ENCODE data around the gene ZNF497.
"Not testable (repeated sequence)": the region's sequence is repeated elsewhere in the genome, so short reads cannot be mapped to it uniquely, and the experiment has no call there.

The ZNF497 gene

DNA sequence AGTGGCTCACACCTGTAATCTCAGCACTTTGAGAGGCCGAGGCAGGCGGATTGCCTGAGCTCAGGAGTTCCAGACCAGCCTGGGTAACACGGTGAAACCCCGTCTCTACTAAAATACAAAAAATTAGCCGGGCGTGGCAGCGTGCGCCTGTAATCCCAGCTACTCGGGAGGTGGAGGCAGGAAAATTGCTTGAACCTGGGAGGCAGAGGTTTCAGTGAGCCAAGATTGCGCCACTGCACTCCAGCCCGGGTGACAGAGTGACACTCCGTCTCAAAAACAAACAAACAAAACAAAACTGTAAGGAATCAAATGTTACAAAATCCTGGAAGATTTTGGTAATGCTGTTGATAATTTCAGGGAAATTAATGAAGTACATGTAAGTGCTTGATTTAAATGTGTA is 14.5 kb downstream of the ZNF497 start:
- Mint-ChIP-seq H3K4me3 (peak overlapping the region; percentile 93 to 94), H3K27ac (peak overlapping the region in 1 of 2 donors; percentile 89), H3K4me1 (peaks cover 44% of the 10 kb centered on the region)
- H3K27me3 Mint-ChIP-seq, DNase-seq, H3K9me3 Mint-ChIP-seq: not testable (repeated sequence)
- ATAC-seq, result peak; percentile 6

DNA sequence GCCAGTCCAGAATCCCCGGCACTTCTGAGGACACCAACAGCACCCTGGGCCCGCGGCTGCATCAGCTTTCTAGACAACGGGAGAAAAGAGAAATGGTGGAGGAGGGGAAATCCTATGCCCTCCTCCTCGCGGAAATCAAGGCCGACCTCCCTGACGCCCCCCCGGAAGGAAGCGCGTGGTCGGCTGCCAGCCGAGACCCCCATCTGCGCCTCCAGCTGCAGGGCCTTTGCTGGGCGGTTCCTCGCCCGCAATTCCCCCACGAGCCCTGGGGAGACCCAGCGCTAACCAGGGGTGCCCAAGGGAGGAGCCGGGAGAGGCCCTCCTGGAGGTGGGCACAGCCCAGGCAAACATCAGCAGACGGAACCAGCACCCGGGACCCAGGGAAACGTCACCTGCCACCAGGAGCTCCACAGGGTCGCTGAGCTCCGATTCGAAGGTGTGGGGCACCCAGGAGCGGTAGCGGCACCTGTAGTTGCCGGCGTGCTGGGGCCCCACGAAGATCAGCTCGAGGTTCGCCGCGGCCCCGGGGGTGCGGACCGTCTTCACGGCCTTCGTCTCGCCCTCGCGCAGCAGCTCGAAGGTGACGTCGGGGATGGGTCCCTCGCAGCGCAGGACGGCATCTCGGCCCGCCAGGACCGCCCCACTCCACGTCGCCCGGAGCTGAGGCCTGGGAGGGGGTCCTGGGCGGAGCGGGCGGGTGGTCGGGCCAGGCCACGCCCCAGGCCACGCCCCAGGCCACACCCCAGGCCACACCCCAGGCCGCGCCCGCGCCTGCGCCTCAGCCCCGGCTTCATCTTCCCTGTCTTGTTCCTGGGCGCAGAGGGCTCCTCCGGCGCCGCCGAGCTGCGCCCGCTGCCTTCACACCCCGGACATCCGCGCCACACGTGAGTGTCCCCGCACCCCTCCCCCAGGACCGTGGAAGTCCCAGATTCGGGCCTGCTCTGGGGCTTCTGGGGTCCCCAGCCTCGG is 15.3 kb downstream of the ZNF497 start:
- ATAC-seq, result peak; percentile 94
- Mint-ChIP-seq H3K27ac (peak overlapping the region; percentile 89 to 94), H3K4me1 (peaks cover 41% of the 10 kb centered on the region)

DNA sequence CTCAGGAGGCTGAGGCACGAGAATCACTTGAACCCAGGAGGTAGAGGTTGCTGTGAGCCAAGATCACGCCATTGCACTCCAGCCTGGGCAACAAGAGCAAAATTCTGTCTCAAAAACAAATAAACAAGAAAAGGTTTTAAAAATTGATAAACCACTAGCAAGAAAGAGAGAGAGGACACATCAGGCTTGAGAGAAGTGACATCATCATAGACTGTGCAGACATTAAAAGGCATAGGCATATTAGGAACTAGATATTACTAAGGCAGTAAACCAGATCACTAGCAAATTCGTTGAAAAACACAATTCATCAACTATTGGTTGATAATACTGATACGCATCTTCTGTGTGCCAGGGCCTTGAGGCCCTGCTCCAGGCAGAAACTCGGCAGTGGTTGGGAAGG is 17.0 kb downstream of the ZNF497 start:
- Mint-ChIP-seq H3K27ac (peak overlapping the region in 1 of 2 donors; percentile 87), H3K9me3 (peaks cover 0 to 8% of the 10 kb centered on the region in 2 donors), H3K27me3 (no peaks in the 10 kb centered on the region), H3K4me1 (peaks cover 35% of the 10 kb centered on the region), H3K4me3 (peak overlapping the region; percentile 93 to 94)
- no peak for DNase-seq
- ATAC-seq, result no peak

More for the DNA sequence above, 15.3 kb downstream of the ZNF497 start:
- peak overlapping the region; percentile 93 to 94 for H3K4me3 Mint-ChIP-seq
- no peaks in the 10 kb centered on the region for H3K27me3 Mint-ChIP-seq
- DNase-seq, result peak; percentile 78 to 79
- peaks cover 0 to 8% of the 10 kb centered on the region in 2 donors for H3K9me3 Mint-ChIP-seq

DNA sequence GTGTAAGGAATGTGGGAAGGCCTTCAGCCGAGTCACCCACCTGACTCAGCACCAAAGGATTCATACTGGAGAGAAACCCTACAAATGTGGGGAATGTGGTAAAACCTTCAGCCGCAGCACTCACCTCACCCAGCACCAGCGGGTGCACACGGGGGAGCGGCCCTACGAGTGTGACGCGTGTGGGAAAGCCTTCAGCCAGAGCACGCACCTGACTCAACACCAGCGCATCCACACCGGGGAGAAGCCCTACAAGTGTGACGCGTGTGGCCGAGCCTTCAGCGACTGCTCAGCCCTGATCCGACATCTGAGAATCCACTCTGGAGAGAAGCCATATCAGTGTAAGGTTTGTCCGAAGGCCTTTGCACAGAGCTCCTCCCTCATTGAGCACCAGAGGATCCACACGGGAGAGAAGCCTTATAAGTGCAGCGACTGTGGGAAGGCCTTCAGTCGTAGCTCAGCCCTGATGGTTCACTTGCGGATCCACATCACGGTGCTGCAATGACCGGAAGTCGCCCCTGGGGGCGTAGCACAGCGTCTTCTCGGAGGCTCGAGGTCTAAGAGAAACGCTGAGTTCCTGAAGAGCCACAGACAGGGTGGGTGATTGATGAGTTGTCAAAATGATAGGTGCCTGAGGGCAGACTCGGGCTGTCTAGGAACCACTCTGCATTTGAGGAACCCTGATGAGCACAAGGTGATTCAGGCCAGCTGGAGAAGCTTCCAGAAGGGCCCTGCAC is 23.6 kb downstream of the ZNF497 start:
- H3K9me3 Mint-ChIP-seq, result no peaks in the 10 kb centered on the region
- no peak for ATAC-seq
- H3K4me3 Mint-ChIP-seq, result no peak overlapping the region
- no peak overlapping the region for H3K27ac Mint-ChIP-seq
- no peak for DNase-seq
- H3K27me3 Mint-ChIP-seq, result no peaks in the 10 kb centered on the region
- peaks cover 13% of the 10 kb centered on the region for H3K4me1 Mint-ChIP-seq

DNA sequence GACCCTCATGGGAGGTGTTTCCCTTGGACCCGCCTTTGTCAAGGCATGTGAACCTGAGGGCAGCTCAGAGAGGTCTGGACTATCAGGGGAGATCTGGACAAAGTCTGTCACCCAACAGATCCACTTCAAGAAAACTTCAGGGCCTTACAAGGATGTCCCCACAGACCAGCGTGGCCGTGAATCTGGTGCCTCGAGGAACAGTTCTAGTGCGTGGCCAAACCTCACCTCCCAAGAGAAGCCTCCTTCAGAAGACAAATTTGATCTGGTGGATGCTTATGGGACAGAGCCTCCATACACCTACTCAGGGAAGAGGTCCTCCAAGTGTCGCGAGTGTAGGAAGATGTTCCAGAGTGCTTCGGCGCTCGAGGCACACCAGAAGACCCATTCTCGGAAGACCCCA is 24.2 kb downstream of the ZNF497 start:
- DNase-seq (no peak), ATAC-seq (no peak)
- H3K4me3 Mint-ChIP-seq, result no peak overlapping the region
- no peaks in the 10 kb centered on the region for H3K27me3 Mint-ChIP-seq
- no peaks in the 10 kb centered on the region for H3K9me3 Mint-ChIP-seq
- H3K27ac Mint-ChIP-seq, result no peak overlapping the region
- peaks cover 13% of the 10 kb centered on the region for H3K4me1 Mint-ChIP-seq

DNA sequence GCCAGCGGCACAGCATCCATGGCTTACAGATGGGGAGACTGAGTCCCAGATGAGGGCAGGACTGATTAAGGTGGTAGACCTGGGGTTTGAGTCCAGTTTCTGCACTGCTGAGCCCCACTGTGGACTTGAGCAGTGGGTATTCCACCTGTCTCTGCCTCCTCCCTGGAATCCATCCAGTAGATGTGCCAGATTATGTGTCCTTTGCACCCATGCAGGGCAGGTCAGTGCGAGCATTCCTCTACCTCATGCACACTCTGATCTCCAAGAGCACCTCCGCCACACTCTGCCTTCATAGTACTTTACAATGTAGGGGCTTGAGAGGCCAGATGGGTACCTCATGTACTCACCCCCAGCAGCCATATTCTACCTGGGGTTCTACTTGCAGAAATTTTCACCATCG is 25.7 kb downstream of the ZNF497 start:
- ATAC-seq (no peak), DNase-seq (no peak)
- Mint-ChIP-seq H3K27ac (no peak overlapping the region), H3K4me1 (peaks cover 13% of the 10 kb centered on the region), H3K4me3 (no peak overlapping the region), H3K27me3 (no peaks in the 10 kb centered on the region), H3K9me3 (no peaks in the 10 kb centered on the region)

DNA sequence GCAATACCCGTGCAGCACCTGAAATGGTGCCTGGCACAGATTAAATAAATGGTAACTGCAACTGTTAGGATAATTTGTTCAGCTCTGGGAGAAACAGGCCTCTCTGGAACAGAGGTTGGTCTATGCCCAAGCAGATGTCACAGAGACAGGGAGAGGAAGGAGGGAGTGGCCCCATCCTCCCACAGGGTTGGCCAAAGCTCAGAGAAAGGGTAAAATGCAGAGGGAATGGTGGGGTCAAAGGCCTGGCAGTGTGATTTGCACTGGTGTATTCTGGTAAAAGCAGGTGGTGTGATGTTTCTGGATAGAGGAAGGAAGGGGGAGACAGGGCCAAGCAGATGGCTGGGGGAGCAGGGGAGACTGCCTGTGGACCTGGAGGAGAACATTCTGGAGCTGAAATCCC is 26.3 kb downstream of the ZNF497 start:
- no peak overlapping the region for H3K4me3 Mint-ChIP-seq
- peaks cover 13% of the 10 kb centered on the region for H3K4me1 Mint-ChIP-seq
- DNase-seq, result no peak
- ATAC-seq, result no peak
- H3K27me3 Mint-ChIP-seq, result no peaks in the 10 kb centered on the region
- peak overlapping the region in 1 of 2 donors; percentile 3 for H3K27ac Mint-ChIP-seq
- H3K9me3 Mint-ChIP-seq, result no peaks in the 10 kb centered on the region

DNA sequence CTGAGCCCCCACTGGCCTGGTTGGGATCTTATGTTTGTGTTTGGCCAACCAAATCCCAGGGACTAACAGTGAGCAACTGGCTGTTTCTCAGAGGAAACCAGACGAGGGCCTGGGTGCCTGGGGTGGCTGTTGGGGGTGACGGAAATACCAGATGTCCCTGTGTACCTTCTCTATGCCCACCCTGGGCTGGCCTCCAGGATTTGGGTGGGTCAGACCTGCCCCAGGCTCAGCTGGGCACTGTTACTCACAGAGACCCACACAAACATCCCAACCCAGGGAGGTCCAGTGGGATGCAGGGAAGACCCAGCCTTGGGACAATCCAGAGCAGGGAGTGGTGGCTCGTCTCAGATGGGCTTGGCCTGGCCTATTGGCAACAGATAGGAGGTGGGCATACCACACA is 26.9 kb downstream of the ZNF497 start:
- Mint-ChIP-seq H3K9me3 (no peaks in the 10 kb centered on the region), H3K27ac (no peak overlapping the region), H3K27me3 (no peaks in the 10 kb centered on the region), H3K4me1 (peaks cover 13% of the 10 kb centered on the region), H3K4me3 (no peak overlapping the region)
- no peak for ATAC-seq
- no peak for DNase-seq

DNA sequence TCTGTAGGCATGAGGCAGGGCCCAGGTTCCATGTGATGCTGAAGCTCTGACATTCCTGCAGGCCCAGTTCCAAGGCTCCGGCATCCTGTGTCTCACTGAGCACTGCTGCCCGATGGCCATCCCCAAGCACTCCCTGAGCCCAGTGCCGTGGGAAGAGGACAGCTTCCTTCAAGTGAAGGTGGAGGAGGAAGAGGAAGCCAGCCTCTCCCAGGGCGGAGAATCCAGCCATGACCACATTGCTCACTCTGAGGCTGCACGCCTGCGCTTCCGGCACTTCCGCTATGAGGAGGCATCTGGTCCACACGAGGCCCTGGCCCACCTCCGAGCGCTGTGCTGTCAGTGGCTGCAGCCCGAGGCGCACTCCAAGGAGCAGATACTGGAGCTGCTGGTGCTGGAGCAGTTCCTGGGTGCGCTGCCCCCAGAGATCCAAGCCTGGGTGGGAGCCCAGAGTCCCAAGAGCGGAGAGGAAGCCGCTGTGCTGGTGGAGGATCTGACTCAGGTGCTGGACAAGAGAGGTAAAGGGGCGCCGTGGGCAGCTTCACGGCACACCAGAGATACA is 27.8 kb downstream of the ZNF497 start:
- H3K27me3 Mint-ChIP-seq, result no peaks in the 10 kb centered on the region
- no peak overlapping the region for H3K27ac Mint-ChIP-seq
- no peak overlapping the region for H3K4me3 Mint-ChIP-seq
- DNase-seq (no peak), ATAC-seq (no peak)
- H3K9me3 Mint-ChIP-seq, result no peaks in the 10 kb centered on the region
- peaks cover 8% of the 10 kb centered on the region for H3K4me1 Mint-ChIP-seq

DNA sequence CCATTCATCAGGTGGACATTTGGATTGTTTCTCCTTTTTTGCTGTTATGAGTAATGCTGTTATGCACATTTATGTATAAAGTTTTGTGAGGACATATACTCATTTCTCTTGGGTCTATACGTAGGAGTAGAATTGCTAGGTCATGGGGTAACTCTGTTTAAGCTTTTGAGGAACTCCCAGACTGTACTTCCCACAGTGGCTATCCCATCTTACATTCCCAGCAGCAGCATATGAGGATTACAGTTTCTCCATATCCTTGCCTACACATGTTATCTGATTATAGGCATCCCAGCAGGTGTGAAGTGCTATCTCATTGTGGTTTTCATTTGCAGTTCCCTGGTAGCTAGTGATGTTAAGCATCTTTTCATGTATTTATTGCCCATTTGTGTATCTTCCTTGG is 29.9 kb downstream of the ZNF497 start:
- ATAC-seq (no peak), DNase-seq (no peak)
- Mint-ChIP-seq H3K27ac (no peak overlapping the region), H3K27me3 (no peaks in the 10 kb centered on the region), H3K4me3 (no peak overlapping the region), H3K4me1 (peaks cover 14% of the 10 kb centered on the region), H3K9me3 (no peaks in the 10 kb centered on the region)

DNA sequence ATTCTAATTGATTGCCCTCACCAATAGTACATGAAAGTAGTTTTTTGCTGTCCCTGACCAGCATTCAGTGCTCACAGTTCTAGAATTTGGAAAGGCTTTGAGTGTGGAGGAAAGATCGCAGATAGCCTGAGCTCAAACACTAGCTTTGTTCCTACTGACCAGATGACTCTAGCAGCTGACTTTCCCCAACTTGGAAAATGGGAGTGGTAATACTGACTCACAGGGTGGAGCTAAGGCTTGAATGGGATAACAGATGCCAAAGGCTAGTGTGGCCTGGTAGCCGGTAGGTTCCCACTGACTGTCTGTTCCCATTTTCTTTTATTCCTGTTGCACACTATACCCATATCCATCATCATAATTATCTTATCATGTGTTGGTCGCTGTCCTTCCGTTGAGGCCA is 32.1 kb downstream of the ZNF497 start:
- H3K4me1 Mint-ChIP-seq, result peaks cover 14% of the 10 kb centered on the region
- H3K27me3 Mint-ChIP-seq, result no peaks in the 10 kb centered on the region
- no peak for ATAC-seq
- no peak overlapping the region for H3K4me3 Mint-ChIP-seq
- DNase-seq, result no peak
- no peak overlapping the region for H3K27ac Mint-ChIP-seq
- H3K9me3 Mint-ChIP-seq, result no peaks in the 10 kb centered on the region

DNA sequence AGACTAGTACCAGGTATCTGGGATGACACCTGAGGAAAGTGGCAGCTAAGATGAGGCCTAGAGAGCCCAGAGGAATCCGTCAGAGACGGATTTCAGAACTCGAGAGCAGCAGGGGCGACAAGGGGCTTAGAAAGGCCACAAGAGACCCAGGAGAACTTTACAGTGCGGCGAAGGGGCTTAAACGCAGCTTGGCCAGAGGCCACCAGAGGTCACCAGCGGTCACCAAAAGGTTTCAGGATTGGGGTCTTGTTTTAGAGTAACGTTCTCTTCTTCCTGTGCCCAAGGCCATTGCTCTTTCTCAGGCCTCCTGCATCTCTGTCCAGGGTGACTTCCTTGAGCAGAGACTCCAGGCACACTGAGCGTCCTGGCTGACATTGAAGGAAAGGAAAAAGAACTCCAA is 33.6 kb downstream of the ZNF497 start:
- H3K4me3 Mint-ChIP-seq, result no peak overlapping the region
- no peaks in the 10 kb centered on the region for H3K27me3 Mint-ChIP-seq
- no peaks in the 10 kb centered on the region for H3K9me3 Mint-ChIP-seq
- DNase-seq, result peak; percentile 20 to 43
- no peak overlapping the region for H3K27ac Mint-ChIP-seq
- peaks cover 9% of the 10 kb centered on the region for H3K4me1 Mint-ChIP-seq
- no peak for ATAC-seq

DNA sequence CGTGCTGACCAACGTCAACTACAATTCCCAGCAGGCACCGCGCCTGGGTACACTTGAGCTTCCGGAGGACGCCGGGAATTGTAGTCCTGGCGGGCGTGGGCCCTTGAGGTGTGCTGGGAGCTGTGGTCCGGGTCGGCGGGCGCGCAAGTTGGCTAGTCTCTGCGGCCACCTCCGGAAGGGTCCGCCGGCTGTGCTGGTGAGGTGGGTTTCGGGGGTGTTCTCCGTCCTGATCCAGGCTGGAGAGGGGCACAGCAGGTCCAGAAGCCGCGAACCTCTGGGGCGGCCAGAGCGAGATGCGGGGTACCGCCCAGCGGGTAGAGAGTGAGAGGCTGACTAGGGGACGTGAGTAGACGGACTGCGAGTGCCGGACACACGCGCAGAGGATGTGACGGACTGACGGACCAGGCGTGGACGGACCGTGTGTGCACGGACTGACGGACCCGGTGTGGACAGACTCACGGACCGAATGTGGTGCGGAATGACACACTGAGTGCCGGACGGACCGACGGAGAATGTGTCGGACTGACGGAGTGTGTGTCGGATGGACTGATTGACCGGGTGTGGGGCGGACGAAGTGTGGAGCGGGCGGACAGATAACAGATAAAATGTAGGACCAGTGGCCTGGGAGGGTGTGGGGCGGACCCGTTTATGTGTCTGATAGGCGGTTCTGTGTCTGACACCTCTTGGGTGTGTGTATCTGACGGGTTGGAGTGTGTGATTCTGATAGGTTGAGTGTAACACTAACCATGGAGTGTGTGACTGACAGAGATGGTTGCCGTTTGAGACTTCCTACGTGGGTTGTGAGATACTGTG is 35.4 kb downstream of the ZNF497 start, which contains the start of gene ZSCAN22:
Gene ZSCAN22, plus strand, starts transcription at position 81 of the 813 bp plus-strand sequence. CDS start 7,809 bp downstream, outside the sequence.
- H3K9me3 Mint-ChIP-seq, result no peaks in the 10 kb centered on the region
- no peak within 1 kb of the TSS for H3K27ac Mint-ChIP-seq
- DNase-seq (peak; percentile 82 to 87), ATAC-seq (peak; percentile 93)
- H3K27me3 Mint-ChIP-seq, result no peaks in the 10 kb centered on the region
- no peak within 1 kb of the TSS for H3K4me3 Mint-ChIP-seq
- peaks cover 9% of the 10 kb centered on the region for H3K4me1 Mint-ChIP-seq

DNA sequence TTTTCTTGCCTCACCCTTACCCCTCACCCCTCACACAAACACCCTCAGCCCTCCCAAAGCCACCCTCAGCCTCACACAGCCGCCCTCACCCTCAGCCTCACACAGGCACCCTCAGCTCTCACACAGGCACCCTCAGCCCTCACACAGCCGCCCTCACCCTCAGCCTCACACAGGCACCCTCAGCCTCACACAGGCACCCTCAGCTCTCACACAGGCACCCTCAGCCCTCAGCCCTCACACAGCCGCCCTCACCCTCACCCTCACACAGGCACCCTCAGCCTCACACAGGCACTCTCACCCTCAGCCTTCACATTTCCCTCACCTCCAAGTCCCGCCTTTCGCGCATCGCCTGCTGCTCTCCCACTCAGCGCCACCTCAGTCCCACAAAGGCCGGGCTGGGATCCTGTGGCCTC is 36.0 kb downstream of the ZNF497 start:
- DNase-seq (no peak), ATAC-seq (peak; percentile 67)
- no peaks in the 10 kb centered on the region for H3K9me3 Mint-ChIP-seq
- H3K27ac Mint-ChIP-seq, result no peak overlapping the region
- H3K27me3 Mint-ChIP-seq, result no peaks in the 10 kb centered on the region
- H3K4me1 Mint-ChIP-seq, result peaks cover 9% of the 10 kb centered on the region
- no peak overlapping the region for H3K4me3 Mint-ChIP-seq

All from stimulated activated naive CD8-positive, alpha-beta T cell treated with anti-CD3 and anti-CD28 coated beads, Interleukin-15, amount 100 ng/mL, for 72 hours (primary cell).